GM12892 (cell line): ENCODE data around the gene GRAMD2A.
A peak's percentile ranks its signal among the peaks of the same experiment; 100 is the strongest.

Experiments
- DNase-seq: peaks from one replicate; pipeline ENCODE4 v3.0.0; 2011; ENCODE audit not compliant: insufficient read length
- FAIRE-seq: peaks from 2 replicates; lab custom pipeline; 2011; peaks lifted over from hg19 to GRCh38; lab: Jason Lieb, UNC
- POLR2A ChIP-seq: IDR thresholded peaks from 2 replicates; pipeline ENCODE4 v1.6.1; 2011; ENCODE audit warnings: low read depth, low read length, control low read depth
- POLR2AphosphoS5 ChIP-seq: IDR thresholded peaks from 2 replicates; pipeline ENCODE4 v1.6.1; 2011; ENCODE audit warnings: low read depth, low read length, control low read depth
- TAF1 ChIP-seq: IDR thresholded peaks from 2 replicates; pipeline ENCODE4 v1.6.1; 2011; ENCODE audit warnings: low read depth, mild to moderate bottlenecking, control low read depth, low read length, borderline replicate concordance

The GRAMD2A gene

GRCh38 chr15:72169236-72169920 is 28.2 kb downstream of the GRAMD2A start:
- TF ChIP-seq POLR2A = no peak
- TF ChIP-seq TAF1 = no peak
- no peak for TF ChIP-seq POLR2AphosphoS5
- DNase-seq = no peak
- FAIRE-seq = no peak

GRCh38 chr15:72168808-72169190 is 28.8 kb downstream of the GRAMD2A start:
- DNase-seq (no peak), FAIRE-seq (no peak)
- TF ChIP-seq POLR2AphosphoS5 = no peak
- no peak for TF ChIP-seq POLR2A
- TF ChIP-seq TAF1 = no peak

GRCh38 chr15:72168131-72168807 is 29.3 kb downstream of the GRAMD2A start:
- TF ChIP-seq POLR2A = no peak
- no peak for TF ChIP-seq TAF1
- no peak for TF ChIP-seq POLR2AphosphoS5
- no peak for DNase-seq
- no peak for FAIRE-seq

- DNase-seq (no peak), FAIRE-seq (no peak)
- TF ChIP-seq POLR2A (no peak), TAF1 (no peak), POLR2AphosphoS5 (no peak)
Measured at GRCh38 chr15:72167445-72167844, 30.1 kb downstream of the GRAMD2A start.

- TF ChIP-seq TAF1 (no peak), POLR2AphosphoS5 (no peak), POLR2A (no peak)
- FAIRE-seq = no peak
Measured at GRCh38 chr15:72166716-72167417, 30.7 kb downstream of the GRAMD2A start.

GRCh38 chr15:72163719-72164118 is 33.9 kb downstream of the GRAMD2A start:
- FAIRE-seq (no peak), DNase-seq (no peak)
- TF ChIP-seq POLR2A (no peak), TAF1 (no peak), POLR2AphosphoS5 (no peak)

More at GRCh38 chr15:72166716-72167417, 30.7 kb downstream of the GRAMD2A start:
- no peak for DNase-seq

GRCh38 chr15:72162569-72162968 is 35.0 kb downstream of the GRAMD2A start:
- no peak for TF ChIP-seq POLR2AphosphoS5
- TF ChIP-seq POLR2A = no peak
- TF ChIP-seq TAF1 = no peak
- FAIRE-seq (no peak), DNase-seq (no peak)

- DNase-seq (no peak), FAIRE-seq (peak; percentile 21)
- TF ChIP-seq POLR2A (no peak), TAF1 (no peak), POLR2AphosphoS5 (no peak)
Measured at GRCh38 chr15:72161361-72162132, 36.0 kb downstream of the GRAMD2A start.

- FAIRE-seq = no peak
- TF ChIP-seq POLR2AphosphoS5 (no peak), TAF1 (no peak), POLR2A (no peak)
Measured at GRCh38 chr15:72160696-72161245, 36.8 kb downstream of the GRAMD2A start.

GRCh38 chr15:72156928-72157327 is 40.7 kb downstream of the GRAMD2A start:
- FAIRE-seq = no peak
- TF ChIP-seq TAF1 (no peak), POLR2AphosphoS5 (no peak), POLR2A (no peak)
- DNase-seq = no peak

More at GRCh38 chr15:72160696-72161245, 36.8 kb downstream of the GRAMD2A start:
- no peak for DNase-seq
